ENCODE data around the gene AK1. TPM values are rescaled to one million over a fixed set of nuclear protein-coding genes. Genes with fewer than 3 reads are reported as not detected.
A peak's percentile ranks its signal among the peaks of the same experiment; 100 is the strongest.

AK1 gene
- total RNA-seq, 1 donor from 2014 or later: 185 TPM

DNA sequence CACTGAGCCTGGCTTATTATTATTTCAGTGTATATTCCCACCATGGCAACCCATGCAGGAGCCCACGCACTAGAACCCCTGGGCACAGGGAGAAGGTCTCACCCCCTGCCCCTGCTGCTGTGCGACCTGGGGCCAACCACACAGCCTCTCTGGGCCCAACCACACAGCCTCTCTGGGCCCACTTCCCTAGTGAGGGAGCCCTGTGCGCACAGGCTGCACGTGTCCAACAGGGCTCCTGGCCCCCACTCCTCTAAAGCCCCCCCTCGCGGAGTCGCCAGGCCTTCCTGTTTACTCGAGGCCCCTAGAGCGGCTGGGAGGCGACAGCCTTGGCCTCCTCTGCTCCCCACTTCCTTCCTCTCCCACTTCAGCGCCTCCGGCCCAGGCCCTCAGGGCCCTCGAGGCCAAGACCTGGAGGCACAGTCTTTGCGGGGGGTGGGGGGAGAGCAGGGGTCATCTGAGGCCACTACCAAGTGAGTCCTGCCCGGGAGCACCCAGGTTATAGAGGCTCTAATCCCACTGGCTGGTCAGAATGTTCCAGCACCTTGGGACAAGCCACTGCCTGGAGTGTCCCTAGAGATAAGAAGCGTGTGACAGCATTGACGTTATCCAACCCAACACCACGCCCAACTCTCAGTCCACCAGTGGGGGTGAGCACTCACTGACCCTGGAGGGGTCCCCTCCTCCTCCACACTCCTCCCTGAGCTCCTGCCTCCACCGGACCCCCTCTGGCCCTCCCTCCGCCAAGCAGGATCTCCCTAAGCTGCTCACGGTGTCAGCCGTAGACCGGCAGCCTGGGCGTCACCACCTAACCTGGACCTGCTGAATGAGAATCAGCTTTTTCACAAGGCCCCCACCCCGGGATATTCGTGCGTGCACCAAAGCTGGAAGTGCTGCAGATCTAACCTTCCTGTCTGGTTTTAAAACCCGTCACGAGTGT, 15.1 kb downstream of the AK1 start:
- peak; percentile 88 to 93 for ATAC-seq
- DNase-seq: peak; percentile 92
- peaks cover 83% of the 10 kb centered on the region for H3K4me1 ChIP-seq
- H3K27me3 ChIP-seq (ENCODE audit: low read depth): no peaks in the 10 kb centered on the region
- TF ChIP-seq, protein P1, sequence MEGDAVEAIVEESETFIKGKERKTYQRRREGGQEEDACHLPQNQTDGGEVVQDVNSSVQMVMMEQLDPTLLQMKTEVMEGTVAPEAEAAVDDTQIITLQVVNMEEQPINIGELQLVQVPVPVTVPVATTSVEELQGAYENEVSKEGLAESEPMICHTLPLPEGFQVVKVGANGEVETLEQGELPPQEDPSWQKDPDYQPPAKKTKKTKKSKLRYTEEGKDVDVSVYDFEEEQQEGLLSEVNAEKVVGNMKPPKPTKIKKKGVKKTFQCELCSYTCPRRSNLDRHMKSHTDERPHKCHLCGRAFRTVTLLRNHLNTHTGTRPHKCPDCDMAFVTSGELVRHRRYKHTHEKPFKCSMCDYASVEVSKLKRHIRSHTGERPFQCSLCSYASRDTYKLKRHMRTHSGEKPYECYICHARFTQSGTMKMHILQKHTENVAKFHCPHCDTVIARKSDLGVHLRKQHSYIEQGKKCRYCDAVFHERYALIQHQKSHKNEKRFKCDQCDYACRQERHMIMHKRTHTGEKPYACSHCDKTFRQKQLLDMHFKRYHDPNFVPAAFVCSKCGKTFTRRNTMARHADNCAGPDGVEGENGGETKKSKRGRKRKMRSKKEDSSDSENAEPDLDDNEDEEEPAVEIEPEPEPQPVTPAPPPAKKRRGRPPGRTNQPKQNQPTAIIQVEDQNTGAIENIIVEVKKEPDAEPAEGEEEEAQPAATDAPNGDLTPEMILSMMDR (IDR thresholded peaks at IDR 0.05): no peak
- peaks cover 1% of the 10 kb centered on the region for H3K36me3 ChIP-seq
- intact Hi-C loops (cut with DNase I): no loop called here
- H3K27ac ChIP-seq: peak overlapping the region; percentile 85
- no peaks in the 10 kb centered on the region for H3K9me3 ChIP-seq
- H3K4me3 ChIP-seq: peak overlapping the region; percentile 14

DNA sequence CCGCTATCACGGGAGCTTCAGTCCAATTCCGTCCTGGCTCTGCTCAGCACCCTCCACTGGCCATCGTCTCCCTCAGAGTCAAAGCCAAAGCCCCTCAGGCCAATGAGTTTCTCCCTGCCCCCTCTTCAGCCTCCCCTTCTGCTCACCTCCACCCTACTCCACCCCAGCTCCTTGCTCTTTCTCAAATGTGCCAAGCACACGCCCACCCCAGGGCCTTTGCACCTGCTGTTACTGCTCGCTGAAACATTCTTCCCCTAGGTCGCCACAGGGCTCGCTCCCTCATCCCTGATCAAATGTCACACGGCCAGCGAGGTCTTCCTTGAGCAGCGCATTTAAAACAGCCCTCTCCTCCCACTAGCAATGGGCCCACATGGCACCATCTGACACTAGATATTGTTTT, 16.7 kb downstream of the AK1 start:
- Histone ChIP-seq H3K27ac (peak overlapping the region; percentile 6), H3K9me3 (no peaks in the 10 kb centered on the region), H3K36me3 (no peaks in the 10 kb centered on the region), H3K4me3 (no peak overlapping the region), H3K27me3 (ENCODE audit: low read depth) (no peaks in the 10 kb centered on the region), H3K4me1 (peaks cover 90% of the 10 kb centered on the region)
- TF ChIP-seq, protein P1 (IDR thresholded peaks at IDR 0.05): no peak
- DNase-seq: no peak
- intact Hi-C loops (cut with DNase I): no loop called here
- no peak for ATAC-seq

DNA sequence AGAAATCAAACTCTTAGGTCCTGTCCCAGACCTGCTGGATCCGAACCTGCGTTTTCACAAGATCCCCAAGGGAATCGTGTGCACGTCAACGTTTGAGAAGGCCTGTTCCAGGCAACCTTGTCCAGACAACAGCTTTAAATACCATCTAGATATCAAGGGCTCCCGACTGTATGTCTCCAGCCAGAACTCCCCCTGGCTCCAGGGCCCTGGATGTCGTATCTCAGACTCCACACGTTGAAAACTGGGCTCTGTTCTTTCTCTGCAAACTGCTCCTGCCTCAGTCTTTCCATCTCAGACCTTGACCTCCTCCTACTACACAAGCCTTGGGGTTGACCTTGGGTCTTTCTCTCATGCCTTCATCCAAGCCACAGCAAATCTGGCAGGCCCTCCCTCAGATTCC, 17.2 kb downstream of the AK1 start:
- TF ChIP-seq, protein P1 (IDR thresholded peaks at IDR 0.05): no peak
- ATAC-seq (no peak), DNase-seq (no peak)
- Histone ChIP-seq H3K9me3 (no peaks in the 10 kb centered on the region), H3K36me3 (no peaks in the 10 kb centered on the region), H3K4me3 (no peak overlapping the region), H3K4me1 (peaks cover 93% of the 10 kb centered on the region), H3K27me3 (ENCODE audit: low read depth) (no peaks in the 10 kb centered on the region), H3K27ac (peak overlapping the region; percentile 6)
- intact Hi-C loops (cut with DNase I): no loop called here

DNA sequence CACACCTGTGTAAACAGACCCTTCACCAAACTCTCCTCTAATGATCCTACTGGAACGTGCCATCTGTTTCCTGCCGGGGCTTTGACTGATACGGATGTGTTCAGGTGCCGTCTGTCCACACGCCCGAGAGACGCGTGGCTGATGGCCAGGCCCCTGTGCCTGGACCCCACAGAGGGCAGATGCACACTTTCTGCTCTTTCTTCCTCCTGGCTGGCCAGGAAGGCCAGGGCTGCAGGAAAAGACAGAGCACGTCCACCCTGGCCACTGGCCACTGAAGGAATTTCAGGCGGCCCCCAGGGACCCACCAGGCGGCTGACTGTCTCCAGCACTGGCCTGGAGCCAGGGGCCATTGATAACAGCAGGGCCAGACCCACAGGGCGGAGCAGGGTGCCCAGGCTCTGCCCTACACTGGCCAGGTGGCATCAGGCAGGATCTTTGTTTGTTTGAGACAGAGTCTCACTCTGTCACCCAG, 19.4 kb downstream of the AK1 start:
- no peak for DNase-seq
- no peak for ATAC-seq
- peak overlapping the region; percentile 64 for H3K27ac ChIP-seq

DNA sequence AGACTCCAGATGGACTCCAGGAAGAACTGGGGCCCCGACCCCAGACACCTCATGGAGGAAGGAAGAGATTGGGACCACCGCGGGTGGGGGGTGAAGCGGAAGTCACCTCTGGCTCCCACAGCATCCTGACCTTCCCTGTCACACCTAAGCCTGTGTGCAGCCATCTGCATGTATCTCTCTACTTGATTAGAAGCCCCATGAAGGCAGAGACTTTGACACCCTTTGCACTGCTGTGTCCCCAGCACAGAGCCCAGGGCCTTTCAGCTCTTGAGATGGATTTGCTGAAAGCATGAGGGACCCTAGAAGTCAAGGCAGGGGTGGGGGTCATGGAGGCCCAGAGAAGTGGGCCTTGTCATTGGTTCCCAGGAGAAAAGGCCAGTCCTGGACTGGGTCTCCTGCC, 20.2 kb downstream of the AK1 start:
- no peaks in the 10 kb centered on the region for H3K27me3 ChIP-seq (ENCODE audit: low read depth)
- H3K4me1 ChIP-seq: peaks cover 88% of the 10 kb centered on the region
- no peak for DNase-seq
- TF ChIP-seq, protein P1 (IDR thresholded peaks at IDR 0.05): no peak
- H3K27ac ChIP-seq: peak overlapping the region; percentile 64
- intact Hi-C loops (cut with DNase I): no loop called here
- ATAC-seq: no peak
- no peak overlapping the region for H3K4me3 ChIP-seq
- no peaks in the 10 kb centered on the region for H3K36me3 ChIP-seq
- no peaks in the 10 kb centered on the region for H3K9me3 ChIP-seq

More for the DNA sequence above, 19.4 kb downstream of the AK1 start:
- H3K4me3 ChIP-seq: no peak overlapping the region
- intact Hi-C loops (cut with DNase I): no loop called here
- H3K9me3 ChIP-seq: no peaks in the 10 kb centered on the region
- no peaks in the 10 kb centered on the region for H3K27me3 ChIP-seq (ENCODE audit: low read depth)
- TF ChIP-seq, protein P1 (IDR thresholded peaks at IDR 0.05): no peak
- no peaks in the 10 kb centered on the region for H3K36me3 ChIP-seq
- H3K4me1 ChIP-seq: peaks cover 88% of the 10 kb centered on the region

Measured in lower lobe of right lung (tissue), 2 donors.